SU-DHL-6 (cell line): ENCODE results near the gene BICD1.

ENCODE experiments used
- H2AFZ ChIP-seq: fragments of 200-600 bp; sonication (generic); 2 replicates; pipeline ENCODE4 v1.6.1; 2014; ENCODE audit warnings: low read depth, mild to moderate bottlenecking, moderate library complexity, mixed read lengths, antibody characterized with exemption, low read length; ENCODE audit not compliant: severe bottlenecking
- H3F3A ChIP-seq: fragments of 200-600 bp; shearing (Covaris generic); 2 replicates; pipeline ENCODE4 v1.6.0; 2016; ENCODE audit warnings: antibody characterized with exemption, mild to moderate bottlenecking; ENCODE audit not compliant: insufficient read depth
- H3K27ac ChIP-seq: fragments of 200-600 bp; sonication (generic); 2 replicates; pipeline ENCODE4 v1.5.1; 2016; ENCODE audit warnings: low read depth, mild to moderate bottlenecking, low read length, moderate library complexity, mixed read lengths
- H3K27me3 ChIP-seq: fragments of 200-600 bp; sonication (generic), shearing (Covaris generic); 2 replicates; pipeline ENCODE4 v1.6.0; 2014; ENCODE audit warnings: mild to moderate bottlenecking, low read length
- H3K36me3 ChIP-seq: fragments of 200-600 bp; sonication (generic); 2 replicates; pipeline ENCODE4 v1.6.1; 2014; ENCODE audit warnings: mild to moderate bottlenecking, low read length, mixed read lengths
- H3K4me2 ChIP-seq: fragments of 300-600, 200-600 bp; shearing (Covaris generic), sonication (generic); 2 replicates; pipeline ENCODE4 v1.6.0; 2014; ENCODE audit warnings: low read length, low read depth, mild to moderate bottlenecking; ENCODE audit not compliant: poor library complexity, severe bottlenecking
- H3K4me3 ChIP-seq: fragments of 200-600 bp; sonication (generic); 2 replicates; pipeline ENCODE4 v1.5.1; 2014; ENCODE audit warnings: antibody characterized with exemption, low read length, mild to moderate bottlenecking, mixed read lengths; ENCODE audit not compliant: insufficient read depth, poor library complexity, severe bottlenecking
- H3K79me2 ChIP-seq: fragments of 200-600 bp; sonication (generic); 2 replicates; pipeline ENCODE4 v1.6.1; 2014; ENCODE audit warnings: mild to moderate bottlenecking, low read length, moderate library complexity; ENCODE audit not compliant: insufficient read depth
- H3K9ac ChIP-seq: fragments of 200-600 bp; sonication (generic); 2 replicates; pipeline ENCODE4 v1.7.0; 2014; ENCODE audit warnings: mild to moderate bottlenecking, low read length
- H3K9me2 ChIP-seq: fragments of 200-600 bp; sonication (generic); replicated peaks from 2 replicates; pipeline ENCODE4 v1.6.1; 2014; ENCODE audit warnings: low read length; ENCODE audit not compliant: insufficient read depth
- H3K9me3 ChIP-seq: fragments of 200-600 bp; sonication (generic); 2 replicates; pipeline ENCODE4 v1.6.1; 2014; ENCODE audit warnings: low read length, mixed read lengths; ENCODE audit not compliant: insufficient read depth
- H4K20me1 ChIP-seq: fragments of 200-600 bp; sonication (generic); 2 replicates; pipeline ENCODE4 v1.6.1; 2014; ENCODE audit warnings: low read depth, mild to moderate bottlenecking, antibody characterized with exemption, low read length, moderate library complexity, mixed read lengths
- CTCF ChIP-seq: fragments of 200-600 bp; sonication (generic); IDR thresholded peaks from one replicate; pipeline ENCODE4 v1.5.1; 2017; ENCODE audit warnings: antibody characterized with exemption, mild to moderate bottlenecking, low read length, moderate library complexity; ENCODE audit not compliant: insufficient read depth, poor library complexity, severe bottlenecking
- EZH2phosphoT487 ChIP-seq: fragments of 200-600 bp; sonication (generic), shearing (Covaris generic); conservative IDR thresholded peaks from 2 replicates; pipeline ENCODE4 v1.6.1; 2018; ENCODE audit warnings: mild to moderate bottlenecking, antibody characterized with exemption, low read length, moderate library complexity, mixed read lengths

Gene BICD1

GRCh38 chr12:32284561-32284960 is 177.9 kb downstream of the BICD1 start:
- H3K79me2 ChIP-seq, result peaks cover 6% of the 10 kb centered on the region; the same call in 1 of the 2 replicates
- H3F3A ChIP-seq, result peaks cover 9% of the 10 kb centered on the region; the same call in 1 of the 2 replicates
- no peaks in the 10 kb centered on the region for H3K9me3 ChIP-seq
- no peak for TF ChIP-seq EZH2phosphoT487
- TF ChIP-seq CTCF, result no peak
- H3K4me3 ChIP-seq, result no peak overlapping the region
- no peaks in the 10 kb centered on the region for H4K20me1 ChIP-seq
- H3K4me2 ChIP-seq, result no peak overlapping the region
- no peak overlapping the region for H3K9ac ChIP-seq
- no peaks in the 10 kb centered on the region for H3K9me2 ChIP-seq
- no peaks in the 10 kb centered on the region for H3K36me3 ChIP-seq
- H3K27ac ChIP-seq, result no peak overlapping the region
- H2AFZ ChIP-seq, result no peak overlapping the region
- H3K27me3 ChIP-seq, result no peaks in the 10 kb centered on the region

GRCh38 chr12:32285021-32285420 is 178.4 kb downstream of the BICD1 start:
- H3K27ac ChIP-seq, result no peak overlapping the region
- no peak overlapping the region for H2AFZ ChIP-seq
- H3K4me3 ChIP-seq, result no peak overlapping the region
- H3K79me2 ChIP-seq, result peaks cover 6% of the 10 kb centered on the region; the same call in 1 of the 2 replicates
- TF ChIP-seq CTCF (no peak), EZH2phosphoT487 (no peak)
- no peaks in the 10 kb centered on the region for H3K27me3 ChIP-seq
- no peaks in the 10 kb centered on the region for H3K9me3 ChIP-seq
- no peak overlapping the region for H3K9ac ChIP-seq
- H3K9me2 ChIP-seq, result no peaks in the 10 kb centered on the region
- H3K36me3 ChIP-seq, result no peaks in the 10 kb centered on the region
- H4K20me1 ChIP-seq, result no peaks in the 10 kb centered on the region
- no peak overlapping the region for H3K4me2 ChIP-seq
- peaks cover 9% of the 10 kb centered on the region; the same call in 1 of the 2 replicates for H3F3A ChIP-seq

GRCh38 chr12:32285489-32285888 is 178.8 kb downstream of the BICD1 start:
- Histone ChIP-seq H3K36me3 (no peaks in the 10 kb centered on the region), H3K27me3 (no peaks in the 10 kb centered on the region), H3K9ac (no peak overlapping the region), H3K27ac (no peak overlapping the region), H2AFZ (no peak overlapping the region), H3K79me2 (peaks cover 6% of the 10 kb centered on the region; the same call in 1 of the 2 replicates), H3K4me3 (no peak overlapping the region), H3K9me3 (no peaks in the 10 kb centered on the region), H3K4me2 (no peak overlapping the region), H4K20me1 (no peaks in the 10 kb centered on the region), H3K9me2 (no peaks in the 10 kb centered on the region), H3F3A (peaks cover 9% of the 10 kb centered on the region; the same call in 1 of the 2 replicates)
- TF ChIP-seq CTCF, result no peak
- TF ChIP-seq EZH2phosphoT487, result no peak
